GM04504 (cell line): ENCODE results near the gene NADK2.
A peak's percentile ranks its signal among the peaks of the same experiment; 100 is the strongest.

Experiments used
- DNase-seq: peaks from one replicate; pipeline ENCODE4 v3.0.0-alpha.2; 2012; ENCODE audit warnings: low read depth

Gene NADK2

GRCh38 chr5:36162810-36163486 lies 78.8 kb downstream of the NADK2 start:
- no peak for DNase-seq

- DNase-seq: no peak
These were observed 80.4 kb downstream of the NADK2 start for GRCh38 chr5:36161361-36161760.

- no peak for DNase-seq
These were observed 81.1 kb downstream of the NADK2 start for GRCh38 chr5:36160617-36161016.

- no peak for DNase-seq
These were observed 83.6 kb downstream of the NADK2 start for GRCh38 chr5:36158144-36158543.

GRCh38 chr5:36156619-36157018 lies 85.1 kb downstream of the NADK2 start:
- peak; percentile 82 for DNase-seq

GRCh38 chr5:36156121-36156601 lies 85.6 kb downstream of the NADK2 start:
- DNase-seq: no peak

GRCh38 chr5:36155291-36155690 lies 86.4 kb downstream of the NADK2 start:
- DNase-seq: no peak

GRCh38 chr5:36153726-36154125 lies 88.0 kb downstream of the NADK2 start:
- DNase-seq: no peak

- no peak for DNase-seq
These were observed 88.4 kb downstream of the NADK2 start for GRCh38 chr5:36153298-36153677.

GRCh38 chr5:36152324-36153297 lies 89.1 kb downstream of the NADK2 start:
- DNase-seq: no peak

GRCh38 chr5:36151434-36152323 lies 90.0 kb downstream of the NADK2 start, which contains the start of the genes LMBRD2 and SKP2:
LMBRD2 (minus strand) TSS chr5:36151887; CDS start chr5:36143349, 8,538 bp downstream.
SKP2 (plus strand) TSS chr5:36152111; CDS start chr5:36152263, 152 bp downstream.
- peak; percentile 95 for DNase-seq

GRCh38 chr5:36150676-36151433 lies 90.9 kb downstream of the NADK2 start:
- DNase-seq: no peak

GRCh38 chr5:36147681-36148080 lies 94.0 kb downstream of the NADK2 start:
- DNase-seq: no peak

- no peak for DNase-seq
These were observed 95.3 kb downstream of the NADK2 start for GRCh38 chr5:36146390-36146789.

- no peak for DNase-seq
These were observed 96.4 kb downstream of the NADK2 start for GRCh38 chr5:36145311-36145710.
